ENCODE data around the gene SRBD1.

DNA sequence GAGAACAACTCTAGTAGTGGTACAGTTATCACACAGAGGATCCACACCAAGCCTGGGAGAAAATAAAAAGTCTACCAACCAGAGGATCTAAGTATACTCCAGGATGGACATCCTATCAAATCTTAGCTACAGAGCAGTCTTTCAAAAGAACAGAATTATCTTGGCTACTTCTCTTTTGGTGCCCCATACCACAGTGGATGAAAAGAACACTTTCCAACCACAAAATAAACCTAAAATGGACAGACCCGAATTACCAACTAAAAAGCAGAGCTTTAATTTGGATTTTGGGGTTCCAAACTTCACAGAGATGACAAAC lies 116.1 kb downstream of the SRBD1 start:
- TF ChIP-seq CBX8 (IDR thresholded peaks at IDR 0.05) (no peak), CHD4 (IDR thresholded peaks at IDR 0.05; ENCODE audit: borderline replicate concordance) (no peak), POLR2AphosphoS2 (conservative IDR thresholded peaks at IDR 0.05; ENCODE audit: low read length) (no peak), HDAC2 (IDR thresholded peaks at IDR 0.05) (no peak), HOXA7 (CRISPR knock-in tag; IDR thresholded peaks at IDR 0.05) (no peak), RARB (CRISPR knock-in tag; IDR thresholded peaks at IDR 0.05) (no peak), ZFP36 (IDR thresholded peaks at IDR 0.05; ENCODE audit: borderline replicate concordance, partially characterized antibody) (no peak), POLR2A (IDR thresholded peaks at IDR 0.05; ENCODE audit: low read length) (no peak), EP300 (IDR thresholded peaks at IDR 0.05) (no peak), ESRRA (IDR thresholded peaks at IDR 0.05; ENCODE audit: borderline replicate concordance, low read length) (no peak)
- TF ChIP-seq, protein P1, sequence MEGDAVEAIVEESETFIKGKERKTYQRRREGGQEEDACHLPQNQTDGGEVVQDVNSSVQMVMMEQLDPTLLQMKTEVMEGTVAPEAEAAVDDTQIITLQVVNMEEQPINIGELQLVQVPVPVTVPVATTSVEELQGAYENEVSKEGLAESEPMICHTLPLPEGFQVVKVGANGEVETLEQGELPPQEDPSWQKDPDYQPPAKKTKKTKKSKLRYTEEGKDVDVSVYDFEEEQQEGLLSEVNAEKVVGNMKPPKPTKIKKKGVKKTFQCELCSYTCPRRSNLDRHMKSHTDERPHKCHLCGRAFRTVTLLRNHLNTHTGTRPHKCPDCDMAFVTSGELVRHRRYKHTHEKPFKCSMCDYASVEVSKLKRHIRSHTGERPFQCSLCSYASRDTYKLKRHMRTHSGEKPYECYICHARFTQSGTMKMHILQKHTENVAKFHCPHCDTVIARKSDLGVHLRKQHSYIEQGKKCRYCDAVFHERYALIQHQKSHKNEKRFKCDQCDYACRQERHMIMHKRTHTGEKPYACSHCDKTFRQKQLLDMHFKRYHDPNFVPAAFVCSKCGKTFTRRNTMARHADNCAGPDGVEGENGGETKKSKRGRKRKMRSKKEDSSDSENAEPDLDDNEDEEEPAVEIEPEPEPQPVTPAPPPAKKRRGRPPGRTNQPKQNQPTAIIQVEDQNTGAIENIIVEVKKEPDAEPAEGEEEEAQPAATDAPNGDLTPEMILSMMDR (IDR thresholded peaks at IDR 0.05) = no peak
- TF ChIP-seq, protein P2, sequence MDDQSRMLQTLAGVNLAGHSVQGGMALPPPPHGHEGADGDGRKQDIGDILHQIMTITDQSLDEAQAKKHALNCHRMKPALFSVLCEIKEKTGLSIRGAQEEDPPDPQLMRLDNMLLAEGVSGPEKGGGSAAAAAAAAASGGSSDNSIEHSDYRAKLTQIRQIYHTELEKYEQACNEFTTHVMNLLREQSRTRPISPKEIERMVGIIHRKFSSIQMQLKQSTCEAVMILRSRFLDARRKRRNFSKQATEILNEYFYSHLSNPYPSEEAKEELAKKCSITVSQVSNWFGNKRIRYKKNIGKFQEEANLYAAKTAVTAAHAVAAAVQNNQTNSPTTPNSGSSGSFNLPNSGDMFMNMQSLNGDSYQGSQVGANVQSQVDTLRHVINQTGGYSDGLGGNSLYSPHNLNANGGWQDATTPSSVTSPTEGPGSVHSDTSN (IDR thresholded peaks at IDR 0.05) = no peak
- TF ChIP-seq, protein P3, sequence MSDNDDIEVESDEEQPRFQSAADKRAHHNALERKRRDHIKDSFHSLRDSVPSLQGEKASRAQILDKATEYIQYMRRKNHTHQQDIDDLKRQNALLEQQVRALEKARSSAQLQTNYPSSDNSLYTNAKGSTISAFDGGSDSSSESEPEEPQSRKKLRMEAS (IDR thresholded peaks at IDR 0.05) = no peak
